GM06990 (cell line): ENCODE results near the gene HRH1.
"Not testable (repeated sequence)": the region's sequence is repeated elsewhere in the genome, so short reads cannot be mapped to it uniquely, and the experiment has no call there.

Experiments used
- DNase-seq: peaks from one replicate; pipeline ENCODE4 v3.0.0-alpha.2; 2011; ENCODE audit not compliant: insufficient read length; ENCODE audit errors: extremely low read depth
- H3K27me3 ChIP-seq: replicated peaks from 2 replicates; pipeline ENCODE4 v1.6.0; 2011; ENCODE audit warnings: low read length; ENCODE audit not compliant: control insufficient read depth, insufficient read depth
- H3K36me3 ChIP-seq: 2 replicates; pipeline ENCODE4 v1.5.1; 2011; ENCODE audit warnings: low read length; ENCODE audit not compliant: control insufficient read depth, insufficient read depth
- H3K4me3 ChIP-seq: replicated peaks from 2 replicates; pipeline ENCODE4 v1.5.1; 2011; ENCODE audit warnings: low read depth, mild to moderate bottlenecking, control low read depth, low read length
- TF ChIP-seq, protein P1 (sequence below): IDR thresholded peaks from 2 replicates; pipeline ENCODE4 v1.5.1; 2011; ENCODE audit warnings: low read length, control low read depth, mild to moderate bottlenecking, inconsistent platforms; ENCODE audit not compliant: insufficient read depth, poor library complexity, severe bottlenecking

The HRH1 gene

DNA sequence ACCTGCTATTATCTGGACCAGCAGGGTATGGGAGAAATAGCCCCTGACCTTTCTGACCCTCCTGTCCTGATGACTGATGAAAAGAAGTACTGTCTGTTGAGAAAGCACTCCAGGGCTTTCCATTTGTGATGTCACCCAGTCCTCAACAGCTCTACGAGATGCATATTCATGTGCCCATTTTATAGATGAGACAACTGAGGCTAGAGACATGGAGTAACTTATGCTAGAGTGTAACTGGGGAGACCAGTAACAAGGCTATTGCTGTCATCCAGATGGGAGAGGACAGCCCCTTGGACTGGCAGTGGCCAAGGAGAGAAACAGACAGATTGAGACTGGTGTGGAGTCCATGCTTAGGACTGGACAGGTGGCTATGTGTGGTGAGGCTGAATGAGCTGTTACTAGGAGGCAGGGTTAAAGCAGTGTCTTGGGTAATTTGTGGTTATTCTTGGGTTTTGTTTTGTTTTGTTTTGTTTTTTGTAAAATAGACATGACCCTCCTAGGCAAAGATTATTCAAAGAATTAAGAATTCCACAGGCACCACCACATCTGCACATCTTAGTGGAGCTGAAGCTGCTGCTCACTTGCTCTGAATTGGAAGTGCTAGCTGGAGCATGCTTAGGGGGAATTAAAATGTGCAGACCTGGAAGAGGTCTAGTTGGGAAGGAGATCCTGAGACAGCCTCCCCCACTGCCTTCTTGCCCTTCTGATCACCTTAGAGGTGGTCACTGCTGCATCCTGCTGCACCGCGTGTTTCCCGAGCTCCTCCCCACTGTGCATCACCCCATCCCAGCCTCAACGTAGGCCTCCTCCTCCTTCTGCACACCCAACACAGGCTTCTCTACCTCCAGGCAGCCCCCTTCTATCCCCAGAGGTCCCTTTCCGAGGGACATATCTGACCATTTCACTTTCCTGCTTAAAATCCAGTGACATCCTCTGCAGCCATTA, 8.4 kb downstream of the HRH1 start:
- TF ChIP-seq, protein P1, sequence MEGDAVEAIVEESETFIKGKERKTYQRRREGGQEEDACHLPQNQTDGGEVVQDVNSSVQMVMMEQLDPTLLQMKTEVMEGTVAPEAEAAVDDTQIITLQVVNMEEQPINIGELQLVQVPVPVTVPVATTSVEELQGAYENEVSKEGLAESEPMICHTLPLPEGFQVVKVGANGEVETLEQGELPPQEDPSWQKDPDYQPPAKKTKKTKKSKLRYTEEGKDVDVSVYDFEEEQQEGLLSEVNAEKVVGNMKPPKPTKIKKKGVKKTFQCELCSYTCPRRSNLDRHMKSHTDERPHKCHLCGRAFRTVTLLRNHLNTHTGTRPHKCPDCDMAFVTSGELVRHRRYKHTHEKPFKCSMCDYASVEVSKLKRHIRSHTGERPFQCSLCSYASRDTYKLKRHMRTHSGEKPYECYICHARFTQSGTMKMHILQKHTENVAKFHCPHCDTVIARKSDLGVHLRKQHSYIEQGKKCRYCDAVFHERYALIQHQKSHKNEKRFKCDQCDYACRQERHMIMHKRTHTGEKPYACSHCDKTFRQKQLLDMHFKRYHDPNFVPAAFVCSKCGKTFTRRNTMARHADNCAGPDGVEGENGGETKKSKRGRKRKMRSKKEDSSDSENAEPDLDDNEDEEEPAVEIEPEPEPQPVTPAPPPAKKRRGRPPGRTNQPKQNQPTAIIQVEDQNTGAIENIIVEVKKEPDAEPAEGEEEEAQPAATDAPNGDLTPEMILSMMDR: no peak
- H3K4me3 ChIP-seq: no peak overlapping the region
- no peaks in the 10 kb centered on the region for H3K36me3 ChIP-seq
- peaks cover 2% of the 10 kb centered on the region for H3K27me3 ChIP-seq
- no peak for DNase-seq

DNA sequence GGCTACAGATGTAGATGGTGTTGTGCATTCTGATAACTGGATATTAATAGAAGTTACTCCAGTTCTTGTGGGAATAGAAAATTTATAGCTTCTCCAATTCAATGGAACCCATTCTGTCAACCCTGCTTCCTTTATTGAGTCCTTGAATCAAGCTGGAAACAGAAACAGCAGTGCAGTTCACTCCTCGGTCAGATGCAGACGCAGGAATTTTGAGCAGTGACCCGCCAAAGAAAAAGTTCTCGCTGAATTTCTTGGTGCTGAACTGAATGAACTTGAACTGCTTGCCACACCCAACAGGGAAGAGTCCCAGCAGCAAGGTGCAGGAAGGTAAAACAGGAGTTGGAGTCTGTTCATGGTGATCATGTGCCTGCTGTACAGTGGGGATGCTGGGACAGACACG, 10.3 kb downstream of the HRH1 start:
- H3K4me3 ChIP-seq: no peak overlapping the region
- DNase-seq: no peak
- H3K36me3 ChIP-seq: no peaks in the 10 kb centered on the region
- H3K27me3 ChIP-seq: peaks cover 2% of the 10 kb centered on the region; the same call in 1 of the 2 replicates
- TF ChIP-seq, protein P1: no peak

DNA sequence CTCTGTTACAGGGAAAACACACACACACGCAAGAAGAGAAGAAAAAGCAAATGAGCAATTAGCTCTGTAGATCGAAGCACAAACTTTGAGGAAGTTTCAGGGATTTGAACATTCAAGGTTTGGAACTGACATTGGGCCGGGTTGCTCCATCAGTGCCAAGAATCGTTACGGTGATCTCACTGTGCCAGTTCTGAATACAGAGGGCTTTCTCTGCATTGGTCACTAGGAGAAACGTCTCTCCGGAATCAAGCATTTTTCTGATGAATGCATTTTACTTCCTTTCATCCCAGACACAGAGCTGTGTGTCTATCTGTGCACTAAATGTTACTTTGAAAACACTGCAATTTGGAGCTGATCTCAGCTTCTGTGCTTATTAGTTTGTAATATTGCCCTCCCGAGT, 11.2 kb downstream of the HRH1 start:
- no peak overlapping the region for H3K4me3 ChIP-seq
- no peak for DNase-seq
- 0 out of 2 replicates have a peak, but pooled peaks cover 2% of the 10 kb centered on the region for H3K27me3 ChIP-seq
- TF ChIP-seq, protein P1: no peak
- no peaks in the 10 kb centered on the region for H3K36me3 ChIP-seq

DNA sequence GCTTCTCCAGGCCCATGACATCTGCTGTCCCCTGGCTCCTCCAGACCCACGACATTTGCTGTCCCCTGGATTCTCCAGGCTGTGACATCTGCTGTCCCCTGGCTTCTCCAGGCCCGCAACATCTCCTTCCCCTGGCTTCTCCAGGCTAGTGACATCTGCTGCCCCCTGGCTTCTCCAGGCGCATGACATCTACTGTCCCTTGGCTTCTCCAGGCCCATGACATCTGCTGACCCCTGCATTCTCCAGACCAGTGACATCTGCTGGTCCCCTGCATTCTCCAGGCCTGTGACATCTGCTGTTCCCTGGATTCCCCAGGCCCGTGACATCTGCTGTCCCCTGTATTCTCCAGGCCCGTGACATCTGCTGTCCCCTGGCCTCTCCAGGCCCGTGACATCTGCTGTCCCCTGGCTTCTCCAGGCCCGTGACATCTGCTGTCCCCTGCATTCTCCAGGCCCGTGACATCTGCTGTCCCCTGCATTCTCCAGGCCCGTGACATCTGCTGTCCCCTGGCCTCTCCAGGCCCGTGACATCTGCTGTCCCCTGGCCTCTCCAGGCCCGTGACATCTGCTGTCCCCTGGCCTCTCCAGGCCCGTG, 12.6 kb downstream of the HRH1 start:
- not testable (repeated sequence) for H3K4me3 ChIP-seq, DNase-seq, H3K36me3 ChIP-seq, H3K27me3 ChIP-seq

DNA sequence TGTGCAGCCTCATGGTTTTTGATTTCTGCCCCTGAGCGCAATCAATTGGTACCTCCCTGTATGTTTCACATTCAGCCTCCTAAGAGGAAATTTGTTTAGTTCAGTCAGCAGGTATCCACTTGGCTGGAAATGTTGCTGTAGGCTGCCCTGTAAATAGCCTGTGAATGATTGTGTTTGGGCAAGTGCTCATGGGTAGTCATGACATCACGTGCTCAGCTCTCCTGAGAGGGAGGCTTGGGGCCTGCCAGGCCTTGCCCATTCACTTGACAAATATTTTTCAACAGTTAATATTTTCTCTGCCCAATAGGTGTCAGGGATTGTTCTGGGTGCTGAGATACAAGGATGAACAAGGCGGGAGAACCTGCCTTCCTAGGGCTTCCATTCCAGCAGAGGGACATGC, 13.3 kb downstream of the HRH1 start:
- Histone ChIP-seq H3K36me3 (no peaks in the 10 kb centered on the region), H3K27me3 (0 out of 2 replicates have a peak, but pooled peaks cover 2% of the 10 kb centered on the region), H3K4me3 (no peak overlapping the region)
- no peak for DNase-seq
- TF ChIP-seq, protein P1: no peak

DNA sequence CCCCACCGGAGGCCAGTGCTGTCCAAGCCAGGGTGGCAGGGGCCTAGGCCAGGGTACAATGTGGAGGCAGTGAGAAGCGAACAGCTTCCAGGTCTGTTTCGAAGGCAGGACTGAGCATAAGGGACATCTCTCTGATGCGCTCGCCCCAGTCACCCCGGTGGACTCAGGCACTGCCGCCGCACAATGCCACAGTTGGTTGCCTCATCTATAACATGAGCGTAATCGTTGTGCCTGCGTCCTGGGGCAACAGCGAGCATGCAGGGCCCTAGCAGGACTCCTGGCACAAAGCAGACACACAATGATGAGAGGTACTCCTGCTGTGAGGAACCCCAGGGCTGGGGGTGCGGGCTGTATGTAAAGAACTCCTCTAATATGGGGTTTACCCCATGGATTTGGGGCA, 14.1 kb downstream of the HRH1 start:
- Histone ChIP-seq H3K36me3 (no peaks in the 10 kb centered on the region), H3K4me3 (no peak overlapping the region), H3K27me3 (0 out of 2 replicates have a peak, but pooled peaks cover 2% of the 10 kb centered on the region)
- TF ChIP-seq, protein P1: no peak
- DNase-seq: no peak
